Stimulated activated CD8-positive, alpha-beta memory T cell treated with anti-CD3 and anti-CD28 coated beads, Interleukin-7, amount 100 ng/mL, for 48 hours (primary cell): ENCODE measurements around the gene ZNF493.

Experiments used
- DNase-seq, 2 donors: peaks; one replicate each; pipeline ENCODE4 v3.0.0-alpha.2; 2020; ENCODE audit warnings: low read depth in 1 of 2; ENCODE audit errors: extremely low read depth in 1 of 2

Gene ZNF493

DNA sequence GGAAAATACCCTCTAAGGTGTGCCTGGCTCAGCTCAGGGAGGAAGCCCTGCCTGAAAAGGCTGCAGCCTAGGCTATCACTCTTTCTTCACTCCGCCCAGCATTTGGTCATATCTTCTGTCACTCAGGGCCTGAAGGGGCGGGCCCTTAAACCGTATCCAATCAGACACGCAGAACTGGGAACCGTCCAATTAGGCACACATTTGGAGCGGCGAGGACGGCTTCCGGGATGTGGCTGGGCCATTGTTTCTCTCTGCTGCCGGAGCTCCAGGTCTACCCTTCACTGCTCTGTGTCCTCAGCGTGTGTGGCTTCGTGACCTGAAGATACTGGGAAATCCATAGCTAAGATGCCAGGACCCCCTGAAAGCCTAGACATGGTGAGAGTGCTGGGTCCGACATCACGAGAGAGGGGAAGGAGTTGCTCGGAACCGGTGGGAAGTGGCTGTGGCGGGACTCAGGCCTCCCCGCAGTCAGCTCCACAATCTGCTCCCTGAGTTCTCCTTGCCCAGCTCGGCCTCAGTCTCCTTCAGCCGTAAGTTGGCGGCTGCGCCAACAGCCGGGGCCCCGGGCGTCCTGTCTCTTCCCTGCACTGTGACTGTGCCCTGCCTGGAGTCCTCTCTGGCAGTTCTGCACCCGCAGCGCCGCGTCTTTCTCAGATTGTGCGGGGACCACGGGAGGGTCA lies at the start of gene ZNF493:
ZNF493 (plus strand) TSS at position 241 of the 680 bp plus-strand sequence; CDS start at position 346, 105 bp downstream.
- peak; percentile 73 to 87 for DNase-seq

DNA sequence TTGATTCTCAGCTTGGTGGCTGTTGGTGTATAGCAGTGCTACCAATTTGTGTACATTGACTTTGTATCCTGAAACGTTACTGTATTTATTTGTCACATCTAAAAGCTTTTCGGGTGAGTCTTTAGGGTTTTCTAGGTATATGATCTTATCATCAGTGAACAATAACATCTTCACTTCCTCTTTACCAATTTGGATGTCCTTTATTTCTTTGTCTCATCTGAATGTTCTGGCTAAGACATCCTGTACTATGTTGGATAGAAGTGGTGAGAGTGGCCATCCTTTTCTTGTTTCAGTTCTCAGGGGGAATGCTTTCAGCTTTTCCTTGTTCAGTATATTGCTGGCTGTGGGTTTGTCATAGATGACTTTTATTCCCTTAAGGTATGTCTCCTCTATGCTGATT lies 44.1 kb upstream of the ZNF493 start:
- DNase-seq = no peak

DNA sequence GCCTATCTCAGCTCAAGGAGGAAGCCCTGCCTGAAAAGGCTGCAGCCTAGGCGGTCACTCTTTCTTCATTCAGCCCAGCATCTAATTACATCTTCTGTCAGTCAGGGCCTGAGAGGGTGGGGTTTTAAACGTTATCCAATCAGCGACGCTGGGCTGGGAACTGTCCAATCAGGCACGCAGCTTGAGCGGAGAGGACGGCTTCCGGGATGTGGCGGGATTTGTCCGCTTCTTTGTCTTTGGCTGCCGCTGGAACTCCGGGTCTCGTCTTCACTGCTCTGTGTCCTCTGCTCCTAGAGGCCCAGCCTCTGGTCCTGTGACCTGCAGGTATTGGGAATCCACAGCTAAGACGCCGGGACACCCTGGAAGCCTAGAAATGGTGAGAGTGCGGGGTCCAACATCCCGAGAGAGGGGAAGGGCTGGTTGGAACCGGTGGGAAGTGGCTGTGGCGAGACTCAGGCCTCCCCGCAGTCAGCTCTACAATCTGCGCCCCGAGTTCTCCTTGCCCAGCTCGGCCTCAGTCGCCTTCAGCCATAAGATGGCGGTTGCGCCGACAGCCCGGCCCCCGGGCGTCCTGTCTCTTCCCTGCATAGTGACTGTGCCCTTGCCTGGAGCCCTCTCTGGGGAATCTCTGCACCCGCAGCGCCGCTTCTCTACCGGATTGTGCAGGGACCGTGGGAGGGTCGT lies 38.0 kb upstream of the ZNF493 start, which contains the start of gene ZNF738:
ZNF738 (plus strand) TSS at position 233 of the 684 bp plus-strand sequence; CDS start at position 374, 141 bp downstream.
- DNase-seq = peak; percentile 65 to 83

DNA sequence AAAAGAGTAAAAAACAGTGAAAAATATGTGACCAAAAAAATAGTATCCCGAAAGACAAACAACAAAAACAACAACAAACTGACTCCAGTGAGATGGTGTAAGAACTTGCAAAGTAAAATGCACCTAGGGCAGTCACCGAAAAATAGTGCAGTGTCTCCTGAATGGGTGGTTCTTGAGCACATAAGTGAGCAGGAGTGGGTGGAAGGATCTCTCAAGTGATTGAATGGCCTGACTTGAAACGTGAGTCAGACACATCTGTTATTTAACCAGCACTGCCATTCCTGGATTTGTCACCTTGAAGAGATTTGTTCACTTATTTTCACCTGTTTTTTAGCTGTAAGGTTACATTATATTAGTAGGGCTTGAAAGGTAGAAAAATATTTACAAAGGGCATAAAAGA lies 34.6 kb upstream of the ZNF493 start:
- no peak for DNase-seq

DNA sequence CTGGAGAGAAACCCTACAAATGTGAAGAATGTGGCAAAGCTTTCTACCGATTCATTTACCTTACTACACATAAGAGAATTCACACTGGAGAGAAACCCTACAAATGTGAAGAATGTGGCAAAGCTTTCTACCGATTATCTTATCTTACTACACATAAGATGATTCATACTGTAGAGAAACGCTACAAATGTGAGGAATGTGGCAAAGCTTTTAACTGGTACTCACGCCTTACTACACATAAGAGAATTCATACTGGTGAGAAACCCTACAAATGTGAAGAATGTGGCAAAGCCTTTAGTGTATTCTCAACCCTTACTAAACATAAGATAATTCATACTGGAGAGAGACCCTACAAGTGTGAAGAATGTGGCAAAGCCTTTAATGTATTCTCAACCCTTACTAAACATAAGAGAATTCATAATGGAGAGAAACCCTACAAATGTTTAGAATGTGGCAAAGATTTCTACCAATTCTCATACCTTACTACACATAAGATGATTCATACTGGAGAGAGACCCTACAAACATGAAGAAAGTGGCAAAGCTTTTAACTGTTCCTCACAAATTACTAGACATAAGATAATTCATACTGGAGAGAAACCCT lies 12.9 kb upstream of the ZNF493 start:
- no peak for DNase-seq

DNA sequence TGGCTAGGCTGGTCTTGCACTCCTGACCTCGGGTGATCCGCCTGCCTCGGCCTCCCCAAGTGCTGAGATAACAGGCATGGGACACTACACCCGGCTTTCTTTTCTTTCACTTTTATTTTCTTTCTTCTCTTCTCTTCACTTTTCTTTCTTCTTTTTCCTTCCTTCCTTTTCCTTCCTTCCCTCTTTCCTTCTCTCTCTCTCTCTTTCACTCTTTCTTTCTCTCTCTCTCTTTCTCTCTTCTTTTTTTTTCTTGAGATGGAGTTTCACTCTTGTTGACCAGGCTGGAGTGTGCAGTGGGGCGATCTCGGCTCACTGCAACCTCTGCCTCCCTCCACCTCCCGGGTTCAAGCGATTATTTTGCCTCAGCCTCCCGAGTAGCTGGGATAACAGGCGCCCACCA lies 812 bp upstream of the ZNF493 start:
- DNase-seq = no peak

DNA sequence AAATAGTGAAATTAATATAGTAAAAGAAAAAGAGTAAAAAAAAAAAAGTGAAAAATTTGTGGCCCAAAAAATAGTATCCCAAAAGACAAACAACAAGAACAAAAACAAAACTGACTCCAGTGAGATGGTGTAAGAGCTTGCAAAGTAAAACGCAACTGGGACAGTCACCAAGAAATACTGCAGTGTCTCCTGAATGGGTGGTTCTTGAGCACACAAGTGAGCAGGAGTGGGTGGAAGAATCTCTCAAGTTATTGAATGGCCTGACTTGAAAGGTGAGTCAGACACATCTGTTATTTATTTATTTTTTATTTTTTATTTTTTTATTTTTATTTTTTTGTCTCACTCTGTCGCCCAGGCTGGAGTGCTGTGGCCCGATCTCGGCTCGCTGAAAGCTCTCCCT lies 1.9 kb downstream of the ZNF493 start:
- no peak for DNase-seq

DNA sequence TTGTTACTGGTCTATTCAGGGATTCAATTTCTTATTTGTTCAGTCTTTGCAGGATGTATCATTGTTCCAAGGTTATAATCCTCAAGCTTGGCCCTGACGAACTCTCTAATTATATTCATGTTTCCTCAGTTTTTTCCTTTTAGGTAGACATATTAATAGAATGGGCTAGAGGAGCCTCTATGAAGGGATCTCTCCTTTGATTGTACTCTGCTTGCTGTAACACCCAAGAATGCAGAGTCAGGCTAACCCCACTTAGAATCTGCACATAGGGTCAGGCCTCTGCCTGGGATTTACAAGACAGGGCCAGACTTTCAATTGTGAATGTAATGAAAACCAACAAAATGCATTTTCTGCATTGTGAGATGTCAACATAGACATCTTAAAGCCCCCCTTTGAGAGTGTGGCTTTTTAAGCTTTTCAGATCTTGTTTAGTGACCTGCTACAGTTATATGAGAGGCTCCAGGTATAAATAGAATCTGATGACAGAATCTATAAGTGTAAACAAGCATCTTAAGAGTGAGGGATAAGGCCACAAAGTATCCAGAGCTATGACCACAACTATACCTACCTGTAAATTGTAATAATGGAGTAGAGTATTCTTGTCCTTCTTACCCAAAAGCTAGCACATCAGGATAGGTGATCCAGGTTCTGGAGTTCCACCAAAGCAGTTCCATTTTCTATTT lies 5.5 kb downstream of the ZNF493 start:
- DNase-seq = no peak

DNA sequence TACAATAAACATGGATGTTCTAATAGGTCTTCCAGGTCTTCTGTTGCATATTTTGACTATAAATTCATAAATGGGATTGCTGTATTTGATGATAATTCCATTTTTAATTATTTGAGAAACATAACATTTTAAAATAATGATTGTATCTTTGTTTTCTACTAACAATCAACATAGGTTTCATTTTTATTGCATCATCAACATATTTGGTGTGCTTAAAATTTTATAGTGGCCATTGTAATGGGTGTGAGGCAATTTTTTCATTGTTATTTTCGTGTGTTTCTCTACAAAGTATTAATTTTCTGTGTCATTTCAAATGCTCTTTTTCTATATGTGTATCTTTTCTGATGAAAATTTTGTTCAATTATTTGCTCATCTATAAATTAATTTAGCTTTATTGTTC lies 13.2 kb downstream of the ZNF493 start:
- no peak for DNase-seq

DNA sequence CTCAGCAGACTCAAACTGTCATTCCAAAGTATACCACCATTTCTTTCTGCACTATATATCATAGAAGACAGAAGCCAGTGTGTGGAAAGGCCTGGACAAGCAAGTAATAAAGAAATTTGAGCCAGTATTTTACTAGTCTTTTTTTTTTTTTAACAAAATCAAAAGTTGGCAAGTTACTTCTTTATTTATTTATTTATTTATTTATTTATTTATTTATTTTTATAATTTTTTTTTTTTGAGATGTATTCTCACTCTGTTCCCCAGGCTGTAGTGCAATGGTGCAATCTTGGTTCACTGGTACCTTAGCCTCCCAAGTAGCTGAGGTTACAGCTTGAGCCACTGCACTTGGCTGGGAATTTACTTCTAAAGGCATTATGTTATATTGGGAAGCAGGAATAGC lies 25.3 kb downstream of the ZNF493 start:
- DNase-seq = no peak

DNA sequence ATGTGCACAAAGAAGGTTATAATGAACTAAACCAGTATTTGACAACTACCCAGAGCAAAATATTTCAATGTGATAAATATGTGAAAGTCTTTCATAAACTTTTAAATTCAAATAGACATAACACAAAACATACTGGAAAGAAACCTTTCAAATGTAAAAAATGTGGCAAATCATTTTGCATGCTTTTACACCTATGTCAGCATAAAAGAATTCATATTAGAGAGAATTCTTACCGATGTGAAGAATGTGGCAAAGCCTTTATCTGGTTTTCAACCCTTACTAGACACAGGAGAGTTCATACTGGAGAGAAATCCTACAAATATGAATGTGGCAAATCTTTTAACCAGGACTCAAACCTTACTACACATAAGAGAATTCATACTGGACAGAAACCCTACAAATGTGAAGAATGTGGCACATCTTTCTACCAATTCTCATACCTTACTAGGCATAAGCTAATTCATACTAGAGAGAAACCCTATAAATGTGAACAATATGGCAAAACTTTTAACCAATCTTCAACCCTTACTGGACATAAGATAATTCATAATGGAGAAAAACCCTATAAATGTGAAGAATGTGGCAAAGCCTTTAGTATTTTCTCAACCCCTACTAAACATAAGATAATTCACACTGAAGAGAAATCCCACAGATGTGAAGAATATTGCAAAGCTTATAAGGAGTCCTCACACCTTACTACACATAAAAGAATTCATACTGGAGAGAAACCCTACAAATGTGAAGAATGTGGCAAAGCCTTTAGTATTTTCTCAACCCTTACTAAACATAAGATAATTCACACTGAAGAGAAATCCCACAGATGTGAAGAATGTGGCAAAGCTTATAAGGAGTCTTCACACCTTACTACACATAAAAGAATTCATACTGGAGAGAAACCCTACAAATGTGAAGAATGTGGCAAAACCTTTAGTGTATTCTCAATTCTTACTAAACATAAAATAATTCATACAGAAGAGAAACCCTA lies 26.4 kb downstream of the ZNF493 start:
- no peak for DNase-seq

DNA sequence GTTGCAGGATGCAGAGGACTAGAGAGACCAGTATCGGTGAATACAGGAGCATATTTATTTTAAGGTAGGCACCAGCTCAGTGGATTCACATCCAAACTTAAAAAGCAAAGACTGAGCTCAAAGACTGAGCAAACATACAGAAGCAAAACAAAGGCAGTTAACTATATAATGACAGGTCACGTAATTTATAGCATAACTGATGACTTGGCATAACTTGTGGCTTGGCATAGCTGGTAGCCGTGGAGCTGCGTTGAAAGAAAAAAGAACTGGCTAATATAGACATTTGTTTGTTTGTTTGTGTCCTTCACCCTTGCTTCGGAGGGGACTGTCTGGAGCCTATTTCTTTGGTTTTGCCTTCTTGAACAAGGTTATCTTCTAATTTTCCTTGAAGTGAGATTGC lies 33.7 kb downstream of the ZNF493 start:
- DNase-seq = no peak

DNA sequence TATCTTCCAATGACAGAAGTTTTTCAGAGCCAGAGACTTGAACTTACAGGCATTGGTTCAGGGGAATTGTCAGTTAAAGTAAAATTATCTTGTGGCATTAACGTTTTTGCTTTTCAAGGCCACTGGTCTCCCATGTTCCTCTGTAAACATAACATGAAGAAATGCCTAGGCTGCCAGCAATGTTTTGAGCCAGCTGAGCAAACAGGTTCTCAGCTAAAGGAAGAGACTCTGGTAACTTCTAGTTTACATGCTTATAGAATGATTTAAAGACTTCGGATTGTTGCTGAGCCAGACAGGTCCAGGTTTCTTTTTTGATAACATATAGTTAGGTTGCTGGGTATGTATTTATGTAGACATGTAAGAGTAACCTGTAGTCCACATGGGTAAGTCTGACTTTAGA lies 35.7 kb downstream of the ZNF493 start:
- DNase-seq = no peak

DNA sequence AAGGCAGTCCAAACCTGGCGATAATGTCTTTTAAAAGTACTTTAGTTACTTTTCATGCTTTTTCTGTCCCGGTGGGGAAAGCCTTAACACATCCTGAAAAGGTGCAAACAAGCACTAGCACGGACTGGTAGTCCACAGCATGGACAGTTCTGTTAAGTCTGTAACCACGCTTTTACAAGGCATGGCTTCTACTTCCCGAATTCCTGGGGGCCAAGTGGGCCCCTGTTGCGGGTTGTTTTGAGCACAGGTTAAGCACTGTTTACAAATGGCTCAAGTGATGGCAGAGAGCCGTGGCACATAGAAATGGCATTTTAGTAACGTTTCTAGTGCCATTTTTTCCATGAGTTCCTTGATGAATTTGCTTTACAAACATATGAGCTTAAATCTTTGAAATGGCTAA lies 37.6 kb downstream of the ZNF493 start:
- DNase-seq = no peak

DNA sequence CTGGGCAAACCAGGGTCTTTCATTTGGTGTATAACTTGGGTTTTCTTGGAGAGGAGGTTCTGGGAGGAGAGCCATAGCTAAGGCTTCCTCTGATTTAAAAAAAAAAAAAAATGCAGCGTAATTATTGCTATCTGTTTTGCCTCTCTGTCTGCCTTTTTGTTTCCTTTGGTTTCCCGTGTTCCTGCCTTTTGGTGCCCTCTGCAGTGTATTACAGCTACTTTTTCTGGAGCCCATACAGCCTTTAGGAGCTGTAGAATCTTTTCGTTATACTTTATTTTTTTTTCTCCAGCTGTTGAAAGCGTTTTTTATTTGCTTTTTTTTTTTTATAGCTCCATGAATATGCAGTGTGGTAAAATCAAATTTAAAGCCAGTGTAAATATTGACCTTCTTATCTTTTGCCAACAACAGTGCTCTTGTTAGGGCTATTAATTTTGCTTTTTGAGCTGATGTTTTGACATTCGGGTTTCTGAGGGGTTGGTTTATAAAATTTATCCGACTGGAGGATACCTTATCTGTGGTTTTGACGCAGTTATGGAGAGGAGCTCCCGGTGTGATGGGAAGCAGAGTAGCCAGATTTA lies 38.1 kb downstream of the ZNF493 start:
- no peak for DNase-seq

DNA sequence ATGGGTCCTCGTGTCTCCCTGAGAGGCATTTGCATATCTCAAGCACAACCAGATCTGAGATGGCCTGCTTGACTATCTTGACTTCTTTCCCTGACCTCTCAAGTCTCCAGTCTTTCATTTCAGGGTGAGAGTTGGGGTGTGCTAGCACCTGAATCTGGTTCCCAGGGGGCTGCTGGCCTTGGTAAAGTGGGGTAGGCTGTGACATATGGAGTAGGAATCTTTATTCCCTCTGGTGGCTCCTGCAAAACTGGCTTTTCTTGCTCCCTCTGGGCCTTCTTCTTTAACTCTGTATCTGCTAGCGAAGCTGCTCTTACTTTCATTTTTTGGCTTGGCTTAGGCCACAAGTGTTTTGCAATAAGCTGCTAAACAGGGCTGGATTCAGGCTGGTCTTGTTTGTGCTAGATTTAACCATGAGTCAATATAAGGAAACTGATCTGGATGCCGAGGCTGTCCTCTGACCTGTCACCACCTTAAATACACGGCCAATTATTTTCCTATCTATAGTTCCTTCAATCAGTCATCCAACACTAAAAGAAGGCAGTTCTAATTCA lies 42.3 kb downstream of the ZNF493 start:
- DNase-seq = no peak

DNA sequence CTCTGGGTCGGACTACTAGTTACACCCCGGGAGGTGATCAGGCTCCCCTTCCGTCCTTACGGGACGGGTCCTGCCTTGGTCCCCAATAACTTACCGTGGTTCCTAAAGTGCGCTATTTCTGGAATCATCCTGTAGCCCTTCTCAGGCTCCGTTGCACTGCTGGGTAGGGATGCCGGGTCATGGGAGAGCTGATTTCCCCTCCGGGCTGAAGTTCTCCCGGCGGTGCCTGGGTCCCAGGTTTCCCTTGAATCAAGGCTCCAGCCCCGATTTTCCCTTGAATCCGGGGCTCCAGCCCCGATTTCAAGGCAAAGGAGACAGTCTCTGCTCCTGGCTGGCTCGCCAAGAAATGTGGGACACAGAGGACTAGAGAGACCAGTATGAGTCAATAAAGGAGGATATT lies 43.4 kb downstream of the ZNF493 start:
- no peak for DNase-seq

DNA sequence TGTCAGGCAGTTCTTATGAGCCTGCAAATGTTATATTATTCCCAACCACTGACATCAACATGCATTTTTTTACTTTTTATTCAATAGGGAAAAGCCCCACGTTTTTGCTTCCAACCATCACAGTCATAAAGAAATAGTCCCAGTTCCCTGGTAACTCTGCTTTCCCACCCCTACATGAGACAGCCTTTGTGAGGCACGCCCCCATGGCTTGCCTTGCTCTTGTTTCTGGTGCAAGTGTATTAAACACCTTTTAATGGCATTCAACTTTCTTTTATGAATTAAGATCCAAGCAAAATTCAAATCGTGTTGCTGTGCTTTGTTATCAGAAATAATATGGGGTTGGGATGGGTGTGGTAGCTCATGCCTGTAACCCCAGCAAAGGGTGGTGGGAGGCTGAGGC lies 54.3 kb downstream of the ZNF493 start:
- DNase-seq = no peak

DNA sequence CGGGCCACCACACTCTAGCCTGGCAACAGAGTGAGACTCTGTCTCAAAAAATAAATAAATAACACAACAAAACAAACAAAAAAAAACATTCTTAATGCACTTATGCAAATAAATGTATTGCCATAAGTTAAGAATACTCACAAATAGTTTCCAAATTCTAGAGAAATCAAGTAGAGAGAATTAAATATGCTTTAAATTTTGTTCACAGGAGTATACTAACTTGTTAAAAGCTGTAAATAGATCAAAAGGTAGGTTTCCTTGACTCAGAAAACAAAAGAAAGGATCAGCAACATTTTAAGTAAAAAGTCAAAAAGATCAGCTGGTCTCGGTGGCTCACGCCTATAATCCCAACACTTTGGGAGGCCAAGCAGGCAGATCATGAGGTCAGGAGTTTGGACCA lies 58.0 kb downstream of the ZNF493 start:
- DNase-seq = no peak

DNA sequence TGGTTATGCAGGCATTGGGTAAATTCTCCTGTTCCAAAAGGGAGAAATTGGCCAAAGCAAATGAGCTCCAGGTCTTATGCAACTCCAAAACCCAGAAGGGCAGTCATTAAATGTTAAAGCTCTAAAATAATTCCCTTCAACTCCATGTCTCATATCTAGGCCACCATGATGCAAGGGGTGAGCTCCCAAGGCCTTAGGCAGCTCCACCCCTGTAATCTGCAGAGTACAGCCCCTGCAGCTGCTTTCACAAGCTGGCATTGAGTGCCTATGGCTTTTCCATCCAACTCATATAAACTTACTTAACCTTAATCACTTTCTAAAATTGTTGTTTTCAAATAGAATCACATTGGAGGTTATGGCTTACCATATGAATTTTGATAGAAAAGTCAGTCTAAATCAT lies 63.8 kb downstream of the ZNF493 start:
- DNase-seq = no peak
